GM12878 (cell line): ENCODE results near the gene MPST. TPM values are rescaled to one million over a fixed set of nuclear protein-coding genes. Genes with fewer than 3 reads are reported as not detected.

Source experiments
- ATAC-seq: fragments of 200-7000 bp; cut with Tn5 transposase; 3 replicates; pipeline ENCODE4 v1.9.1; 2020; ENCODE audit warnings: mild to moderate bottlenecking, moderate library complexity
- BruUV-seq: library from RNA; stranded (reverse); fragments of 400-500 nt; replicated peaks from 2 replicates; lab custom pipeline; 2021; lab: Mats Ljungman, UMichigan
- CTCF ChIA-PET: fragments of 300-600 bp; sonication (Branson Sonifier 250); formaldehyde crosslinking; extraction: SDS; loops from one replicate; lab custom pipeline; 2021; ENCODE audit warnings: inconsistent platforms; lab: Yijun Ruan, JAX
- POLR2A ChIA-PET: fragments of 350-600 bp; formaldehyde crosslinking; extraction: SDS; loops from one replicate; lab custom pipeline; 2021; ENCODE audit warnings: inconsistent platforms; lab: Charles Lee
- RAD21 ChIA-PET: fragments of 300-600 bp; sonication (Branson Sonifier 250); formaldehyde crosslinking; loops from one replicate; lab custom pipeline; 2023; ENCODE audit warnings: antibody characterized with exemption; ENCODE audit not compliant: unreplicated experiment; lab: Charles Lee
- SMC1A ChIA-PET: fragments of 300-600 bp; sonication (Branson Sonifier 250); formaldehyde crosslinking; loops from one replicate; lab custom pipeline; 2023; ENCODE audit not compliant: unreplicated experiment, uncharacterized antibody; lab: Charles Lee
- DNase-seq: peaks from one replicate; pipeline ENCODE4 v3.0.0-alpha.2; 2011; ENCODE audit warnings: low read depth, low spot score
- FAIRE-seq: peaks from 3 replicates; lab custom pipeline; 2011; peaks lifted over from hg19 to GRCh38; lab: Jason Lieb, UNC
- H2AFZ ChIP-seq: 2 replicates; pipeline ENCODE4 v1.6.0; 2011; ENCODE audit warnings: low read depth, low read length, control low read depth; ENCODE audit not compliant: control insufficient read depth
- H3K27ac ChIP-seq: 2 replicates; pipeline ENCODE4 v1.5.1; 2011; ENCODE audit warnings: control low read depth; ENCODE audit not compliant: control insufficient read depth, insufficient read depth
- H3K27me3 ChIP-seq, 2 experiments: replicated peaks in 1 of 2; 2 replicates each; pipeline versions ENCODE4 v1.6.0 to v1.6.1; 2011; ENCODE audit warnings: low read length in 1 of 2; ENCODE audit not compliant: control insufficient read depth in 2 of 2, insufficient read depth in 2 of 2
- H3K36me3 ChIP-seq, 2 experiments: 2 replicates each; pipeline ENCODE4 v1.5.1; 2011; ENCODE audit warnings: low read length in 1 of 2; ENCODE audit not compliant: control insufficient read depth in 2 of 2, insufficient read depth in 2 of 2
- H3K4me1 ChIP-seq: 2 replicates; pipeline ENCODE4 v1.6.1; 2011; ENCODE audit warnings: mild to moderate bottlenecking, low read length, moderate library complexity, mixed read lengths; ENCODE audit not compliant: control insufficient read depth, insufficient read depth
- H3K4me2 ChIP-seq: 2 replicates; pipeline ENCODE4 v1.6.0; 2011; ENCODE audit warnings: control low read depth; ENCODE audit not compliant: control insufficient read depth, insufficient read depth
- H3K4me3 ChIP-seq: fragments of 200-600 bp; sonication (generic); 2 replicates; pipeline ENCODE4 v1.5.1; 2016
- H3K79me2 ChIP-seq: 2 replicates; pipeline ENCODE4 v1.6.0; 2011; ENCODE audit warnings: low read length; ENCODE audit not compliant: control insufficient read depth, insufficient read depth
- H3K9ac ChIP-seq: 2 replicates; pipeline ENCODE4 v1.8.0; 2011; ENCODE audit warnings: low read length, control low read depth, mixed read lengths; ENCODE audit not compliant: control insufficient read depth, insufficient read depth
- H3K9me3 ChIP-seq: replicated peaks from 3 replicates; pipeline ENCODE4 v1.5.1; 2011; ENCODE audit warnings: mild to moderate bottlenecking, low read length; ENCODE audit not compliant: control insufficient read depth, insufficient read depth
- H4K20me1 ChIP-seq: 2 replicates; pipeline ENCODE4 v1.6.0; 2011; ENCODE audit not compliant: control insufficient read depth, insufficient read depth
- ATF7 ChIP-seq: fragments of 450-650 bp; IDR thresholded peaks from 2 replicates; pipeline ENCODE4 v1.6.1; 2016; ENCODE audit warnings: low read depth, mild to moderate bottlenecking
- CHD2 ChIP-seq: IDR thresholded peaks from 2 replicates; pipeline ENCODE4 v1.6.1; 2011; ENCODE audit warnings: low read depth, low read length, improper control_type of control experiment, borderline replicate concordance
- E2F4 ChIP-seq: IDR thresholded peaks from 2 replicates; pipeline ENCODE4 v1.6.1; 2012; ENCODE audit warnings: low read depth, low read length, improper control_type of control experiment
- GATAD2B ChIP-seq: fragments of 450-650 bp; conservative IDR thresholded peaks from 2 replicates; pipeline ENCODE4 v1.6.1; 2017; ENCODE audit warnings: low read depth, mild to moderate bottlenecking, moderate library complexity
- HDAC6 ChIP-seq: fragments of 200-600 bp; sonication (generic); IDR thresholded peaks from one replicate; pipeline ENCODE4 v1.8.0; 2017; ENCODE audit warnings: antibody characterized with exemption; ENCODE audit not compliant: unreplicated experiment
- IKZF1 ChIP-seq: fragments of 450-650 bp; conservative IDR thresholded peaks from 2 replicates; pipeline ENCODE4 v1.6.1; 2017; ENCODE audit warnings: antibody characterized with exemption, mild to moderate bottlenecking
- NFYA ChIP-seq: IDR thresholded peaks from 2 replicates; pipeline ENCODE4 v1.6.1; 2011; ENCODE audit warnings: low read depth, mild to moderate bottlenecking, low read length, improper control_type of control experiment, borderline replicate concordance
- PML ChIP-seq: IDR thresholded peaks from 2 replicates; pipeline ENCODE4 v1.6.1; 2012; ENCODE audit warnings: low read length, inconsistent platforms
- TCF7 ChIP-seq: IDR thresholded peaks from 2 replicates; pipeline ENCODE4 v1.6.1; 2014; ENCODE audit warnings: antibody characterized with exemption, borderline replicate concordance
- YBX1 ChIP-seq: fragments of 450-650 bp; IDR thresholded peaks from 2 replicates; pipeline ENCODE4 v1.6.1; 2016; ENCODE audit warnings: antibody characterized with exemption
- WGBS: methylation state at CpG from one replicate; pipeline ENCODE4 v1.1.6; 2016; ENCODE audit warnings: low lambda C conversion rate; ENCODE audit not compliant: insufficient replicate concordance, insufficient coverage; ENCODE audit errors: missing lambda C conversion rate; 5-methylcytosine and 5-hydroxymethylcytosine counted together
- in situ Hi-C: fragments of 300-500 bp; cut with MboI; formaldehyde crosslinking; loops from 9 replicates; pipeline ENCODE4 v1.14.3; 2018; ENCODE audit warnings: mixed read lengths
- intact Hi-C: fragments of 100-400 bp; cut with micrococcal nuclease; formaldehyde crosslinking; loops from one replicate; pipeline ENCODE4 v1.14.2; 2022; ENCODE audit not compliant: unreplicated experiment
- polyA plus RNA-seq, 11 experiments: library from polyadenylated mRNA; depleted of rRNA in 4 of 11; unstranded in 6 of 11; stranded (reverse) in 5 of 11; fragments of >200 nt; fragmentation: Nextera tagmentation in 4 of 11; fragmentation: Illumina TruSeq in 1 of 11; extraction: Ambion mirVana in 4 of 11; extraction: Trizol in 1 of 11; gene quantifications; 1 replicate in 1 of 11; 2 replicates in 10 of 11; pipeline versions ENCODE4 v1.2.1 to v1.2.3, GENCODE V29; 2011 to 2016; ENCODE audit warnings: inconsistent platforms in 2 of 11, missing spikeins in 2 of 11, low read depth in 1 of 11
- total RNA-seq, 4 experiments: library from RNA; depleted of rRNA in 3 of 4; stranded (reverse); fragments of >200 nt in 3 of 4; fragmentation: Illumina TruSeq in 1 of 4; extraction: Trizol in 1 of 4; gene quantifications; 2 replicates each; pipeline versions ENCODE4 v1.2.1 to v1.2.3, GENCODE V29; 2013 to 2021

Gene MPST
- total and polyA plus RNA-seq, 10 of the 15 experiments (the other 5 are each of a cell fraction or from before 2014, with no cell fraction given): 0.95 to 88.7 (median 38.5) TPM

GRCh38 chr22:37054056-37054395 is 34.5 kb downstream of the MPST start:
- no peak overlapping the region for H3K4me2 ChIP-seq
- ChIA-PET SMC1A (no interaction called here), CTCF (interaction anchor here (0.7 to 2.0 kb wide), 2 partner anchors 8 to 10 kb away, joined by 3 to 4 read pairs; no protein-coding TSS in a partner anchor), POLR2A (interaction anchor here (0.6 kb wide), 1 partner anchor 91 kb away, joined by 4 read pairs; no protein-coding TSS in a partner anchor), RAD21 (interaction anchor here (0.9 to 1.4 kb wide), 2 partner anchors 9 to 146 kb away, joined by 3 read pairs; no protein-coding TSS in a partner anchor)
- DNase-seq (no peak), FAIRE-seq (no peak), ATAC-seq (no peak)
- no TSS peak for BruUV-seq
- H3K27ac ChIP-seq: no peak overlapping the region
- 37% methylated on average over 8 of the region's 8 CpGs for WGBS
- no peaks in the 10 kb centered on the region for H3K79me2 ChIP-seq
- H3K9me3 ChIP-seq: no peaks in the 10 kb centered on the region
- H3K27me3 ChIP-seq: no peaks in the 10 kb centered on the region
- H2AFZ ChIP-seq: no peak overlapping the region
- H3K9ac ChIP-seq: no peak overlapping the region
- no peaks in the 10 kb centered on the region for H4K20me1 ChIP-seq
- H3K36me3 ChIP-seq: peaks cover 0 to 2% of the 10 kb centered on the region in 2 experiments; a peak in 2 of 4 replicates
- TF ChIP-seq CHD2 (no peak), PML (no peak), ATF7 (no peak), HDAC6 (no peak), NFYA (no peak), GATAD2B (no peak), E2F4 (no peak), IKZF1 (no peak), TCF7 (no peak), YBX1 (no peak)
- intact Hi-C loops (no loop called here), in situ Hi-C loops (no loop called here)
- no peak overlapping the region for H3K4me3 ChIP-seq
- H3K4me1 ChIP-seq: no peaks in the 10 kb centered on the region
